Thoracic aorta (tissue), 2 donors: Measurements from ENCODE around the gene XG. TPM values are rescaled to one million over a fixed set of nuclear protein-coding genes. Genes with fewer than 3 reads are reported as not detected.

Experiments used
- ATAC-seq: fragments of 150-250 bp; one replicate; pipeline ENCODE4 v1.8.0; 2017; ENCODE audit warnings: low read depth; ENCODE audit not compliant: insufficient number of reproducible peaks, low FRiP score
- DNase-seq: peaks from one replicate; pipeline ENCODE4 v3.0.0-alpha.2; 2020; ENCODE audit warnings: low spot score
- H3K27ac ChIP-seq, 2 donors: fragments of 200-600 bp; sonication (generic); 1 replicate in 1 of 2; 2 replicates in 1 of 2; pipeline ENCODE4 v1.5.1; 2016; ENCODE audit warnings: mild to moderate bottlenecking in 2 of 2, moderate library complexity in 2 of 2
- H3K27me3 ChIP-seq: fragments of 200-600 bp; sonication (generic); replicated peaks from 2 replicates; pipeline ENCODE4 v1.6.0; 2016; ENCODE audit warnings: mild to moderate bottlenecking; ENCODE audit not compliant: insufficient read depth
- H3K36me3 ChIP-seq: fragments of 200-600 bp; sonication (generic); one replicate; pipeline ENCODE4 v1.5.1; 2016
- H3K4me1 ChIP-seq, 2 donors: fragments of 200-600 bp; sonication (generic); 1 replicate in 1 of 2; 2 replicates in 1 of 2; pipeline versions ENCODE4 v1.5.1 to v1.6.0; 2016; ENCODE audit warnings: low read depth in 2 of 2, mild to moderate bottlenecking in 1 of 2; ENCODE audit not compliant: control insufficient read depth in 1 of 2
- H3K4me3 ChIP-seq: fragments of 200-600 bp; sonication (generic); 2 replicates; pipeline ENCODE4 v1.5.1; 2016; ENCODE audit warnings: mild to moderate bottlenecking
- H3K9me3 ChIP-seq: fragments of 200-600 bp; sonication (generic); 2 replicates; pipeline ENCODE4 v1.5.1; 2016
- total RNA-seq, 2 donors: library from RNA; depleted of rRNA; stranded (reverse); fragments of >200 nt; gene quantifications; one replicate each; pipeline versions ENCODE4 v1.1.0 to v1.2.3, GENCODE V29; 2016
- TF ChIP-seq, protein P1 (sequence below): fragments of 200-600 bp; sonication (generic); IDR thresholded peaks from one replicate; pipeline ENCODE4 v1.5.1; 2019; ENCODE audit warnings: antibody characterized with exemption

XG gene
- total RNA-seq, 2 donors from 2014 or later = 18.1 to 29.6 TPM

DNA sequence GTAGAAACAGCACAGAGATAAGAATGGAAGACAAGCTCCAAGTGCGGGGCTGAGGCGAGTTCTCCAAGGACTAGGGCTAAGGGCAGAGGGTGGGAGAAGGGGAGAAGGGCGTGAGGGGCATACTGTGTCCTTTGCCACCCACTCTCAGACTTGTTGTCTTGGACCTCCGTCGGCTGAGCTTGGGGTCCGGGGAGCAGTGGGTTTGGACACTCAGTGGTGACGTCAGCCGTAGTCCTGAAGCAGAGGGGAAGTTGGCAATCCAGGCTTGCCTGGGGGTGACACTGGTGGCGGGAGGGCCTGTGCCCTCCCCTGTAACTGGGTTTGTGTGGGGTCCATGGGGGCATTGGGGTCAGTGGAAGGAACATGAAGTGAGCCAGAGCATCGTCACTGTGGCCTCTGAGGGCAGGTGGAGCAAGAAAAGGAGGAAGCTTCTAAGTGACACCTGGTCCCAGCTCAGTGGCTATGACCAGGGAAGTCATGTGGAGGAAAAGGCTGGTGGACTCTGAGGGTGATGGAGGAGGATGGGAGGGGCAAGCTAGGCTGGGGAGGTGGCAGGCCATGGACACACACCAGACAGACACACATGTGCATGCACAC lies 43.1 kb upstream of the XG start:
- H3K4me3 ChIP-seq = no peak overlapping the region
- H3K36me3 ChIP-seq = no peaks in the 10 kb centered on the region
- H3K27me3 ChIP-seq = no peaks in the 10 kb centered on the region
- no peaks in the 10 kb centered on the region for H3K9me3 ChIP-seq
- peaks cover 49 to 70% of the 10 kb centered on the region in 2 donors for H3K4me1 ChIP-seq
- TF ChIP-seq, protein P1, sequence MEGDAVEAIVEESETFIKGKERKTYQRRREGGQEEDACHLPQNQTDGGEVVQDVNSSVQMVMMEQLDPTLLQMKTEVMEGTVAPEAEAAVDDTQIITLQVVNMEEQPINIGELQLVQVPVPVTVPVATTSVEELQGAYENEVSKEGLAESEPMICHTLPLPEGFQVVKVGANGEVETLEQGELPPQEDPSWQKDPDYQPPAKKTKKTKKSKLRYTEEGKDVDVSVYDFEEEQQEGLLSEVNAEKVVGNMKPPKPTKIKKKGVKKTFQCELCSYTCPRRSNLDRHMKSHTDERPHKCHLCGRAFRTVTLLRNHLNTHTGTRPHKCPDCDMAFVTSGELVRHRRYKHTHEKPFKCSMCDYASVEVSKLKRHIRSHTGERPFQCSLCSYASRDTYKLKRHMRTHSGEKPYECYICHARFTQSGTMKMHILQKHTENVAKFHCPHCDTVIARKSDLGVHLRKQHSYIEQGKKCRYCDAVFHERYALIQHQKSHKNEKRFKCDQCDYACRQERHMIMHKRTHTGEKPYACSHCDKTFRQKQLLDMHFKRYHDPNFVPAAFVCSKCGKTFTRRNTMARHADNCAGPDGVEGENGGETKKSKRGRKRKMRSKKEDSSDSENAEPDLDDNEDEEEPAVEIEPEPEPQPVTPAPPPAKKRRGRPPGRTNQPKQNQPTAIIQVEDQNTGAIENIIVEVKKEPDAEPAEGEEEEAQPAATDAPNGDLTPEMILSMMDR = no peak
- no peak overlapping the region for H3K27ac ChIP-seq
- ATAC-seq (no peak), DNase-seq (no peak)

DNA sequence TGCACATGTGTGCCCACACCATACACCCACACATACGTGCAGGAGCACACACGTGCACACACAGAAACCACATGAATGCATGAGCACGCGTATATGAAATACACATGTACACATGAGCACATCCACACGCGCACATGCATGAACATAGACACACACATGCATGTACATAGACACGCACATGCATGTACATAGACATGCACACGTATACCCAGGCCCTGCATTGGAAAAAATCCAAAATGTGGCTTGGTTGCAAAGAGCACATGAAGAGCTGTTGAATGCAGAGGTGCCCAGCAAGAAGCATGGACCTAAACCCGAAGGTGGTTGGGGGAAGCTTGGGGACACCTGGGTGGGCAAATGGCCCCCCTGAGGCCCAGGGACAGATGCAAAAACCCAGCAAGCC lies 42.3 kb upstream of the XG start:
- Histone ChIP-seq H3K27me3 (no peaks in the 10 kb centered on the region), H3K9me3 (no peaks in the 10 kb centered on the region), H3K4me3 (no peak overlapping the region), H3K36me3 (no peaks in the 10 kb centered on the region), H3K4me1 (peaks cover 42 to 64% of the 10 kb centered on the region in 2 donors), H3K27ac (no peak overlapping the region)
- TF ChIP-seq, protein P1 = no peak
- ATAC-seq = no peak
- DNase-seq = no peak

DNA sequence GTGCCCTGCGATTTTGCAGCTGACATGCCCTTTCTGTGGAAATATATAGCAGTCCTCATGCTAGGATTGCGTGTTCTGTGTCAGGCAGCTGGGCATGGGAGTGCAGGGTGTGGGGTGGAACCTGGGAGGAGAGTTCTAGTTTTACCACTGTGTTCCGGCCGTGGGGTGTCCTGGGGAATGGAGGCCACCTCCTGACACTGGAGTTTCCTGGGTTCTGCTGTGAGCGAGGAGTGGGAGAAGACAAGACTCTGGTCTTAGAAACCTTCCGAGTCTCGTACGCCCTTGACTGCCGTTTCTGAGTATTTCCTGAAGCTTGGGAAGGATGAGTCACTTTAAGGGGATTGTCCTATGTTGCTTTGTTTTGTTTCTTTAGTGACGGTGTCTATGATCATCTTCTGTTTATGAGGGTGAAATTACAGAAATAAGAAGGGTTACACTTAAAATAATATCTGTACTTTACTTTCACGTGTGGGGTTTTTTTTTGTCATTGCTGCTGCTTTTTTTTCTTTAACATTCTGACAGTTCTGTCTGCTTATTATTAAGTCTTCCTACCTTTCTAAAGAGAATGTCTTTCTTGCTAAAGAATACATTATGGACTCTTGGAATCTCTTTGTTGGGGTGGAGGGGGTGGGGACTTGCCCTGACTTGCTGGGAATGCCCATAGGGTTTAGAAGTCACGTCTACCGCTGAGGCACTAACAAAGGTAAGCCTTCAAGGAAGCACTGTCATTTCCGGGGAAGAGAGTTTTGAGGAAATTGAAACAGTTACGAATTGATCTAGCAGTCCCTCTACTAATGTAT lies 41.6 kb upstream of the XG start:
- Histone ChIP-seq H3K4me3 (peak overlapping the region; percentile 44), H3K27ac (peak overlapping the region in 1 of 2 donors; percentile 14), H3K4me1 (peaks cover 36 to 59% of the 10 kb centered on the region in 2 donors), H3K27me3 (no peaks in the 10 kb centered on the region), H3K9me3 (no peaks in the 10 kb centered on the region), H3K36me3 (peaks cover 6% of the 10 kb centered on the region)
- ATAC-seq = no peak
- no peak for DNase-seq
- TF ChIP-seq, protein P1 = no peak

DNA sequence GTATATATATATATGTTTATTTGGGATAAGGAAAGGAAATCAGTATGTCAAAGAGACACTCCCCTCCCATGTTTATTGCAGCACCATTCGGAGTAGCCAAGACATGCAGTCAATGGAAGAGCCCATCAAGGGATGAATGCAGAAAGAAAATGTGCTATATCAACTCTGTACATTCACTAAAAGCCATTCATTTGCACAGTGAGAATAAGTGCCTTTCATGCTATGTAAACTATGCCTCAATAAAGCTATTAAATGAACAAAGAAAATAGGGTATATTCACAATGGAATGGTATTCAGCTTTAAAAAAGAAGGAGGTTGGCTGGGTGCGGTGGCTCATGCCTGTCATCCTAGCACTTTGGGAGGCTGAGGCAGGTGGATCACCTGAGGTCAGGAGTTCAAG lies 40.4 kb upstream of the XG start:
- H3K4me1 ChIP-seq = peaks cover 26 to 47% of the 10 kb centered on the region in 2 donors
- H3K27me3 ChIP-seq = no peaks in the 10 kb centered on the region
- H3K9me3 ChIP-seq = no peaks in the 10 kb centered on the region
- peaks cover 14% of the 10 kb centered on the region for H3K36me3 ChIP-seq
- no peak overlapping the region for H3K4me3 ChIP-seq
- H3K27ac ChIP-seq = no peak overlapping the region
- DNase-seq (no peak), ATAC-seq (no peak)
- TF ChIP-seq, protein P1 = no peak

DNA sequence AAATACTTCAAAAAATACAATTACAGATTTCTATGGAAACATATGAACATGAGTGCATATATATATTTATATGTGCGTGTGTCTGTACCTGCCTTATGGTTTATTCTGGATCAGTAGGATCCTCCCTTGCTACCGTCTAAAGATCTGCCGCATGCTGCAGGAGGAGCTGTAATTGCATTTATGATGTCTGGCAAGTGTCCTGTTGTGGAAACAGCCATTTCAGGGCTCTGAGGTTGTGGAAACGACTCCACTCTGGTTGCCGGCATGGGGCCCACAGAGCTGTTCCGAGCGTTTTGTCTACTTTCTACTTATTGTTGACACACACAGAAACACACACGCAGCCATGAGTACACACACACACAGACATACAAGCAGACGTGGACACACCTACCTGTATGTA lies 39.4 kb upstream of the XG start:
- Histone ChIP-seq H3K9me3 (no peaks in the 10 kb centered on the region), H3K36me3 (peaks cover 21% of the 10 kb centered on the region), H3K27me3 (no peaks in the 10 kb centered on the region), H3K4me1 (peaks cover 23 to 37% of the 10 kb centered on the region in 2 donors), H3K27ac (no peak overlapping the region), H3K4me3 (no peak overlapping the region)
- ATAC-seq (no peak), DNase-seq (no peak)
- TF ChIP-seq, protein P1 = no peak
